ENCODE results near the gene ZNF500. TPM values are rescaled to one million over a fixed set of nuclear protein-coding genes. Genes with fewer than 3 reads are reported as not detected.
"Not testable (repeated sequence)": the region's sequence is repeated elsewhere in the genome, so short reads cannot be mapped to it uniquely, and the experiment has no call there.

Gene ZNF500
- total RNA-seq, 1 experiment from 2014 or later = 10.6 TPM

DNA sequence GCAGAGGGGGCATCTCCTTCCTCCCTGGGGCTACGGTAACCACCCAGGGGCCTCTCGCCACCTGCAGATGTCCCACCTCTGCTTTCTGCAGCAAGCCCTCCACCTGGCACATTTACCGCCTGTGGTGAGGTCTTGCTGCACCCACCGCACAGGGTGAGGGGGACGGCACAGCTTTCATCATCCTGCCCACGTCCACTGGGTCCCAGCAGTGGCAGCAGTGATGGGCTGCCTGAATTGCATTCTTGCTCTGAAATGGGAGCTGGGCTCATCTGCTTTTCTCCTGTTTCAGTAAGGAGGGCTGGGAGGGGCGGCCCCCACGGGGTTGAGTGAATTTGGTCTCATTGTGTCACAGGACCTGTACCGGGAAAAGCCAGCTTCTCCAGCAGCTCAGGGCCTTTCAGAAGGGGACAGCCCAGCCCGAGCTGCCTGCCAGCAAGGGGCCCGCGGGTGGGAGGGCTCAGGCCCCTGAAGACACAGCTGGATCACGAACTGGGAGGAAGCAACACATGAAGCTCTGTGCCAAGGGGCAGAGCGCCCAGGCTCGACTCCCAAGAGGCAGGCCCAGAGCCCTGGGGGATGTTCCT is 19.9 kb downstream of the ZNF500 start:
- DNase-seq (ENCODE audit: low read depth) = no peak

DNA sequence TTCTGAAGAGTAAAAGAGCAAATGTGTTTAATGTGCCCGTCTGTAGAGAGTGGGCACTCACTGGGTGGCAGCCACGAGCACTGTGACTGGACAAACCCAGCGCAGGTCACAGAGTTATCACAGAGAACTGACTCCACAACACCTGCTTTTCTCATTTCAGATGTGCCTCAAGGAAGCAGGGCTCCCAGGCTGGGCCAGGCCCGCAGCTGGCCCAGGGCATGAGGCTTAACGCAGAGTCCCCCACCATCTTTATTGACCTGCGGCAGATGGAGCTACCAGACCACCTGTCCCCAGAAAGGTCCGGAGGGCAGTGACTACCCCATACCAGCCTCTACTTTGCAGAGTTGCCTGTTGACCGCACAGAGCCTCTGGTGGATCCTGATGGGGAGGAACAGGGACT is 20.7 kb downstream of the ZNF500 start:
- no peak for DNase-seq (ENCODE audit: low read depth)

DNA sequence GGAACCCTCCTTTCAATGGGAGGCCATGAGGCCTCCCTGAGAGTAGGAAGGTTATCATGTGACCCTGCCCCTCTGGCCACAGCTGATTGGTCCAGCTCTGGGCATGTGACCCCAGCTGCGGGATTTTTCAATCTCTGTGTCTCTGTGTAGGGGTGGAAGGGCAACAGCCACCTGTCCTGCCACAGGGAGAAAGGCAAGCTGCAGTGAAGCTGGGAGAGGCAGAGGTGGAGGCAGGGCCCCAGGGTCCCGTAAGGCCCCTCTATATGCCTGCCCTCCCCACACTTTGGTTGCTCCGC is 21.7 kb downstream of the ZNF500 start:
- no peak for DNase-seq (ENCODE audit: low read depth)

DNA sequence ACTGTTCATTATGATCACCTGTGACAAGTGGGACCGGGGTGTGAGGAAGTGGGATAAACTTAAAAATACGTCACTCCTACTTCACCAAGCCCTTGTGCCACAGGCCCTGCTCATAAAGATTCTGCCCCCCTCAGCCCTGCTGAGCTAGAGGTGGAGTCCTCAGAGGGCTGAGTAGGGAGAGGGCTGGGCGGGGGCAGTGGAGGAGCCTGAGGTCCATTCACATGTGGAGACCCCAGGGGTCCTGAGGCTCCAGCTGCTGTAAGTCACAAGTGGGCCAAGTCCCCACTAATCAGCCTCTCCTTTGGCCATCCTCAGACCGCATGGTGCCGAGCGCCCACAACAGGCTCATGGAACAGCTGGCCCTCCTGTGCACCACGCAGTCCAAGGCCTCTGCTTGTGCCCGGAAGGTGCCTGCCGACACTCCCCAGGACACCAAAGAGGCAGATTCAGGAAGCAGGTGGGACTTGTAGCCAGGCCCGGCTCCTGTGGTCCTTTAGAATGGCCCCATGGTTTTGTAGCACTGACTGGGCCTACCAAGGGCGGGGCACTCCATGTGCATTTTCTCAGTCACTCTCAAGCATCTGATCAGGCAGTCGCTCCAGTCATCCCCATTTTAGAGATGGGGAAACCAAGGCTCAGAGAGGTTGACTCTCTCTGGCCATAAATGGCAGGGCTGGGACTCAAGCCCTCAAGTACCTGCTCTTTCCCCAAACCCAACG is 22.2 kb downstream of the ZNF500 start:
- no peak for DNase-seq (ENCODE audit: low read depth)

DNA sequence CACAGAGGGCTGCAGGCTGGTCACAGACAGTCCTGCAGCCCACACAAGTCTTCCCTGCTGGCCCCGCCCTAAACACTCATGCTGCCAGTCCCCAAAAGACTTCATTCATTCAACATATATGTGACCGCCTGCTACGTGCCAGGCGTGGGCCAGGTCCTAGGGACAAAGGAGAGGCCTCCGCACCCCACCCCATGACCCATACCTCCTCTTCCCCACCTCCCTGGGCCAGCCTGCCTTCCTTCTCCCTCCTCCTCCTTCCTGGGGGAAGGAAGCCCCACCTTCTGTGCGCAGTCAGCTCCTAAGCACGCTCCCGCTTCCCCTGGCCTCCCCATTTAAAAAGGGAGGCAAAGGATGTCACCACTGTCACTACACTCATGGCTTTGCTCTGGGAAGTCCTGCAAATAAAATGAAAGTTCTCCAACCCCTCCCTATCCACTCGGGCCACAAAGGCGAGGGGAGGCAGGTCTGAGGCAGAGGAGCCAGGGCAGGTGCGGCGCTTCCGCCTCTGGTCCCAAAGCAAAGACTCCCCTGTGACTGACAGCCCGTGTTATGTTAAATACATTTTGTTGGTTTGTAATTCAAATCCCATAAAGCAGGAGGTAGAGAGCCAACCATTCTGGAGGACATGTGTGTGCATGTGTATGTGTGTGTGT is 23.6 kb downstream of the ZNF500 start:
- DNase-seq (ENCODE audit: low read depth) = no peak

DNA sequence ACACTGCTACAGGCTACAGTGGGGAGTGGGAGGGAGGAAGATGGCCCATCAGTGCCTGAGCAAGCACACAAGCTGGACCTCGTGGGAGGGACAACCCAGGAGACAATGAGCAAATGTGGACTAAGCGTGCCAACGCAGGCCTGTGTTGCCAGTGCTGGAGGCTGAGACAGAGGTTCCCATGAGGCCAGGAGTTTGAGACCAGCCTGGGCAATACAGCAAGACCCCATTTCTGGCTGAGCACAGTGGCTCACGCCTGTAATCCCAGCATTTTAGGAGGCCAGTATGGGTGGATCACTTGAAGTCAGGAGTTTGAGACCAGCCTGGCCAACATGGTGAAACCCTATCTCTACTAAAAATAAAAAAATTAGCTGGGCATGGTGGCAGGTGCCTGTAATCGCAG is 28.6 kb downstream of the ZNF500 start:
- not testable (repeated sequence) for DNase-seq (ENCODE audit: low read depth)

DNA sequence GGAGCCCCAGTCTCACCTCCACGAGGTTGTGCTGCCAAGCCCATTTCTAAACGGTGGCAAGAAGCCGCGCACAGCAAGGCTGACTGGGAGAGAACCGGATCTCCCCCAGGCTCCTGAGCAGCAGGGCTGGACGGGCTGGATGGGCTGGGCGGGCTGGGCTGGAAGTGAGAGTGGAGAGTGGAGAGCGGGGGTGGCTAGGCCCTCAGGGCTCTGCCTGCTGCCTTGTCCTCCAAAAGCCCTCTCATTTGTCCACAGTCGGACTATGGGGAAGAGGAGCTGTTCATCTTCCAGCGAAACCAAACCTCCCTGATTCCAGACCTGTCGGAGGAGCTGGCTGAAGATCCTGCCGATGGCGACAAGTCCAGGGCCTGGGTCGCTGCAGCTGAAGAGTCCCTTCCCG is 29.4 kb downstream of the ZNF500 start:
- no peak for DNase-seq (ENCODE audit: low read depth)

DNA sequence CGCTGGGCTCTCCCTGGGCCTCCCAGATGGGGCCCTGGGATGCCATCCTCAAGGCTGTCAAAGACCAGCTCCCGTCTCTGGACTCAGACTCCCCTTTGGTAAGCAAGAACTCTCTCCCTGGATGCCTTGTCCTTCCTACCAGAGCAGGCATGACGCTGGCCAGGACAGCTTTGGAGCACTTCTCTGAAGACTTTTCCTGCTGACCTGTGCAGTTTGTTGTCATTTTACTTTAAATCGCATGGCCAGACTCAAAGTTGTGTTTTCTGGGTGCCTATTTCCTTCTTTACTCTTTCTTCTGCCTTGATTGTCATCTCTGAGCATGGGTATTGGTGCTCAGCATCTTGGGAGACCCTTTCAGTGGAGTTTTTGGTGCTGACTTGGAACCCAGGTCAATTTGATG is 30.4 kb downstream of the ZNF500 start:
- no peak for DNase-seq (ENCODE audit: low read depth)

DNA sequence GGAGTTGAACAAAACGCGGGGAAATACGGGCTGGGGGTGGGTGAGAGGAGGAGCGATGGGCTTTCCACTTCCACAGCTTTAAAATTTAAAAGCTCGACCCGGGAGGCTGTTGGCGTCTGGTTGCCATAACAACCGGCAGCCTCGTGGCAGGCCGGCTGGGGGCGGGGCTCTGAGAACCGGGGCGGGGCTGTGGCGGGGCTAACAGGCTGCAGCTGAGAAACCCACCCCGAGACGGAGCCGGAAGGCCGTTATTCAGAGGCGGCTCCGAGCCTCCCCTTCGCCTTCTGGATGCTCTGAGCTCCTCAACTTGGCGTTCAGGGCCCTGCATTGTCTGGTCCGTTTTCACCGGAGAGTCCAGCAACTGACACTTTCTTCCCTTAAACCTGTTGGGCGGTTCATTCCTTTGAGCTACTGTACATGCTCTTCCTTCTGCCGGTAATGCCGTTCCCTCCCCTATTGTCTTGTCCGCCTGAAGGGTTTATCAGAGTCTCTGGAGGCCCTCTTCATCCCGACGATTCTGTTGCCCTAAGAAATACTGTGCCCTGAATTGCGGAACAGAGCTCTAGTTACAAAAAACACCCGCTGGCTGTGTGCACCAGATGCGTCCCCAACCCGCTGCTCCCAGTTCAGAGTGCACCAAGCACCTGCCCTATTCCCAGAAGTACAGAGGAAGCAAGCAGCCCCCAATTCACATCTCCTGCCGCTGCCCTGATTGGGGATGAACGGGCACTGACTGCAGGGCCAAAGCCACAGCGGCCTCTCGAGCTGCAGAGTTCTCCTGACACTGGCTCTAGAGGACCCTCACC is 32.0 kb downstream of the ZNF500 start:
- DNase-seq (ENCODE audit: low read depth) = peak; percentile 66

DNA sequence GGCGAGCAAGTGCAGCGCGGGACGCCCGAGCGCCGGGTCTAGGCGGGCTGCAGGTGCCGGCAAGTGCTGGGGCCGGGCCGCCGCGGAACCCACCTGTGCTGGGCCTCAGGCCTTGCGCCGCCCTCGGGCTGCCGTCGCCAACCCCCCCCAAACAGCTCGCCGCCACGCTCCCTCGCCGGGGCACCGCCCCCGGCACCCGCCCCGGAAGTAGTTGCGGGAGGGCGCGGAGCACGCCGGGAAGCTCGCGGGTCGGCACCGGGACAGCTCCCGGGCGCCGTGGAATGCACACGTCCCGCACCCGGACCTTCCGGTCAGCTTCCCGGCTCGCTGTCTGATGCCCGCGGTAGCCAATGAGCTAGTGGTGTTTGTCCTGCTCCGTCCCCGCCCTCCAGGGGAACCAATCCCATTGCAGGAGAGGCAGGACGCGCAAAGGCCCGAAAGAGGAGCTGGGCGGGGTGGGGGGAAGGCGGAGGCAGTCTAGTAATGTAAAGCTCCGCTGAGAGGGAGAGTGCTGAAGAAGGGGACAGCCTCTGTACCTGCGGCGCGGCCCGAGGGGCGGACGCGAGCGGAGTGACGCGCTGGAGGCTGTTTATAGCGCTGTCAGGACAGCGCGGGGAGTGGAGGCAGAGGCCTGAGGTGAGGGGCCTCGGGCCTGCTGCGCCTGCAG is 32.8 kb downstream of the ZNF500 start, which contains the start of the genes ANKS3 and DNAAF8:
ANKS3 (minus strand) TSS at position 209 of the 667 bp plus-strand sequence. CDS start 4,122 bp downstream, outside the sequence.
DNAAF8 (plus strand) TSS at position 475 of the 667 bp plus-strand sequence. CDS start 1,978 bp downstream, outside the sequence.
- peak; percentile 96 for DNase-seq (ENCODE audit: low read depth)

DNA sequence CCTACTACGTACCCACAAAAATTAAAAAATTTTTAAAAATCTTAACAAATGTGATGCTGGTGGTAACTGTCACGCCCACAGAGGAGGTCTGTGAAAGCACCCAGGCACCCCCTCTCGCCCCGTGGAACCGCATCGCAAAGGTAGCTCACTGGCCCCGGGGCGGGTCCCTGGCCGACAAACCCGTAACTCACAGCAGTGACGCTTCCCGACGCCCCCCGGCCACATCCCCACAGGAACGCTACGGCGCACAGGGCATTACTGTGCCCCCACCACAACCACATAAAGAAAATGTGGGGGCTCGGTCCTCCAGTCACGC is 33.3 kb downstream of the ZNF500 start:
- no peak for DNase-seq (ENCODE audit: low read depth)

DNA sequence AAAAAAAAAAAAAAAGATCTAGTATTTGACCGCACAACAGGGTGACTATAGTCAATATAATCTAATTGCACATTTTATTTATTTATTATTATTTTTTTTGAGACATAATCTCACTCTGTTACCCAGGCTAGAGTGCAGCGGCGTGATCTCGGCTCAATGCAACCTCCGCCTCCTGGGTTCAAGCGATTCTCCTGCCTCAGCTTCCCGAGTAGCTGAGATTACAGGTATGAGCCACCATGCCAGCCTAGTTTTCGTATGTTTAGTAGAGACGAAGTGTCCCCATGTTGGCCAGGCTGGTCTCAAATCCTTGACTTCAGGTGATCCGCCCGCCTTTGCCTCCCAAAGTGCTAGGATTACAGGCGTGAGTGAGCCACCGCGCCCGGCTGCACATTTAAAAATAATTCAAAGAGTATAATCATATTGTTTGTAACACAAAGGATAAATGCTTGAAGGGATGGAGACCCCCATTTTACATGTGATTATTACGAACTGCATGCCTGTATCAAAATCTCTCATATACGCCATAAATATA is 33.7 kb downstream of the ZNF500 start:
- DNase-seq (ENCODE audit: low read depth) = no peak

DNA sequence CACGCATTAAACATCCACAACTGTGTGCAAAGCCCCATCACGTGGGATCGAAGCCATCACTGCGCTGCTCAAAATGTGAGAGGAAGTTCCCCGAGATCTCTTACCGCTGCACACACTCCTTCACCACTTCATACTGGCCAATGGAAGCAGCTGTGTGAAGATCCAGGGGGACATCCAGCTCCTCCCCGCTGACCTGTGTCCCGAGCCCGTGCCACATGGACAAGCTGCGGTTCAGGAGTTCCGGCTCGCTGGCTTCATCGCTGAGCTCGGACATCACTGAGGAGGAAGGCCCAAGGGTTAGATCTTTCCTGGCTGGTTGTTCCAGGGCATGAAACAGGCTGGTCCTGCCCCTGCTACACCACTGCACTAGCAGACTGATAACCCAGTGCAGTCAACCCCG is 37.1 kb downstream of the ZNF500 start:
- no peak for DNase-seq (ENCODE audit: low read depth)

DNA sequence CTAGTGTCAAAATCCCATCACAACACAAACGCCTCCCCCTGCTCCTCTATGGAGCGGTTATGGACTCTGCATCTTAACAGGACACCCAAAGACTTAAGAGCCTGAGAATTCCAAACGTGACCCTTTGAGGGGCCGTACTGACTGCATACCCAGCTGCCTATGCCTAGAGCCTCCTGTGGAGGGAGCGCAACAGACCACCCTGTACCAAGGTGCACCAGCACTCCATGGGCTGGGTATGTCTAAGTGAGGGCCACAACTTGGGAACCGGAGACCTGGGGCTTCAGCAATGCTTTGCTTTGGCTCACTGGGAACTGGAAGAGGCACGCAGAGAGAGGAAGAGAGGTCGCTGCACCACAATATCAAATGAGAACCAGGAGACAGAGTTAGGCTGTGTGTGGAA is 38.3 kb downstream of the ZNF500 start:
- DNase-seq (ENCODE audit: low read depth) = no peak

DNA sequence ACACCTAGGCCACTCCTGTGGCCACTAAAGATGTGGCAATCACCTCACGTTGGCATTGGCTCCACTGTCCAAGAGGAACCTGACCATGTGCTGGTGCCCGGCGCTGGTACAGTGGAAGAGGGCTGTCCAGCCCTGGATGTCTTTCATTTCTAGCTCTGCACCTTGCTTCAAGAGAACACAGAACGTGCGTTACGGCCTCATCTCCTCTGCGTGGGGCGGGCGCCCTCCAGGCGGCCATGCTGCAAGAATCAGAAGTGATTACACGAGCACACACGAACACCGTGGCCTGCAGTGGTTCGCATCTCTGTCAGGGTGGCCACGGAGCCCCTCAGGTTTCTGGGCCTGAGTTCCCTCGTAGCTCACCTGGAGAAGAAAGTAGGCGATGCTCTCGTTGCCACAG is 40.3 kb downstream of the ZNF500 start:
- DNase-seq (ENCODE audit: low read depth) = no peak

DNA sequence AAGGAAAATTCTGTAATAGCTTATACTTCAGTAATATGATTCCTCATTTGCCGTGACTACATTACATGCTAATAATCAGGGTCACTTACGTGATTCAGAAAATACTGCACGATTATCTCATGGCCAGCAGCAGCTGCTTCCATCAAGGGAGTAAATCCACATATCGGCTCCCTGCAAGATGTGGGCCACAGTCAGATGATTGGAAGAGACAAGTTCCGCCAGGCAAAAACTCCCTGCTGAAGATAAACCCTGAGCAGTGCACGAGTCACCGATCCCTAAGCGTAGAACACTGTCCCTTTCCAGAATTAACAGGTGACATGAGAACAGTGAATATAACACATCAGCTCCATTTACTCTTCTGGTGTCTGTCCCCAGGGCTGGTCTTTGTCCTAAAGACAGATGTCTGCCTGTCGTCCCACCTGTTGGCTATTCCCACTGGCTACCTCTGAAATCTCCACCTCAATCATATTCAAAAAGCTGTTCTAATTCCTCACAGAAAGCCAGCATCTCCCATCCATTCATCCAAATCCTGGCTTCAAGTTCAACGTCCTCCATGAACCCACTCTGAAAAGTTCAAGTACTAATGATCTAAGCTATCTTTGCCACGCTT is 42.2 kb downstream of the ZNF500 start:
- DNase-seq (ENCODE audit: low read depth) = no peak

DNA sequence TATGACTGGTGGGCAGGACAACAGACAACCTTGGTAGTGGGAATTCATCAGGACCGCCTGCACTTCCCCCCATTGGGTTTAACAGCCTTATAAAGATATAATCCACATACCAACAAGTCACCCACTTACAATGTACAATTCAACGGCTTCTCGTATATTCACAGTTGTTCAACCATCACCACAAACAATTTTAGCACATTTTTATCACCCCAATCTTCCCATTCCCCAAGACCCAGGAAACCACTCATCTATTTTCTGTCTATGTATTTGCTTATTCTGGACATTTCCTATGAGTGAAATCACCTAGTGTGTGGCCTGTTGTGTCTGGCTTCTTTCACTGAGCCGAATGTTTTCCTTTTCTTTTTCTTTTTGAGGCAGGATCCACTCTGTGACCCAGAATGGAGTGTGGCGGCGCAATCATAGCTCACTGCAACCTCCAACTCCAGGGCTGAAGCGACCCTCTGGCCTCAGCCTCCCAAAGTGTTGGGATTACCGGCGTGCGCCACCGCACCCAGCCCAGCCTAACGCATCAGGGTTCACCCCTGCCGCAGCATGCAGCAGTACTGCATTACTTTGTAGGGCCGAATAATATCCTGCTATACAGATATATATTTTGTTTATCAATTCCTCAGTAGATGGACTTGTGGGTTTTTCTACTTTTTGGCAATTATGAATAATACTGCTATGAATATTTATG is 43.7 kb downstream of the ZNF500 start:
- no peak for DNase-seq (ENCODE audit: low read depth)

DNA sequence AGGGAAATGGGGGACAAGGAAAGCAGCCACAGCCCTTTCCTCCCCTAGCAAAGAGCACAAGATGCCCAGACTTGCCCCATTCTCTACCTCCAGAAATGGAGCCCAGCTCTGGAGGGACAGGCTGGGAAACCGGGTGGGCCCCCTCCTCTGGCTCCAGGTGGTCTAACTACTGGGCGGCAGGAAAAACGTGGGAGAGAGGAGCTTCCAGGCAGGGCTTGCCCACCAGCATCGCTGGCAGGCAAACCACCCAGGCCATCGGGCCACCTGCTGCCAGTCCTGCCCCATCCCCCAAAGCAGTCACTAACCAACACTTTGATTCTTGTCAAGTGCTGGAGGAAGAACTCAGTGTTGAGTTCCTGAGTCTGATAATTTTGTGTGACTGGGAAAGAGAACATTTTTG is 48.5 kb downstream of the ZNF500 start:
- DNase-seq (ENCODE audit: low read depth) = no peak

DNA sequence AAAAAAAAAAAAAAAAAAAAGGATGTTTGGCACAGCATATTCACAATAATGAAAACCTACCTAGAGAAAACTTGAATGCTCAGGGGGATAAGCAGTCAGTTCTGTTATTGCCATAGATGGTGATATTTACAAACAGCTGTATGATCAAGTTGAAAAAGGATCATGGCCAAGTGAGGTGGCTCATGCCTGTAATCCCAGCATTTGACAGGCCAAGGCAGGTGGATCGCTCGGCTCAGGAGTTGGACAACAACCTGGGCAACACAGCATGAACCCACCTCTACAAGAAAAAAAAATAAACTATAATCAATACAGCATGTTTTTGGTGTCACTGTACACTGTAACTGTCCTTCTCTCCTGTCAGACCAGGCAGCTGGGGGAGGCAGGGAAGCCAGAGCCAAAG is 52.0 kb downstream of the ZNF500 start:
- DNase-seq (ENCODE audit: low read depth) = no peak

Measured in HT1080 (cell line).